ENCODE data around the gene TTLL5.
"Not testable (repeated sequence)": the region's sequence is repeated elsewhere in the genome, so short reads cannot be mapped to it uniquely, and the experiment has no call there.

The TTLL5 gene

DNA sequence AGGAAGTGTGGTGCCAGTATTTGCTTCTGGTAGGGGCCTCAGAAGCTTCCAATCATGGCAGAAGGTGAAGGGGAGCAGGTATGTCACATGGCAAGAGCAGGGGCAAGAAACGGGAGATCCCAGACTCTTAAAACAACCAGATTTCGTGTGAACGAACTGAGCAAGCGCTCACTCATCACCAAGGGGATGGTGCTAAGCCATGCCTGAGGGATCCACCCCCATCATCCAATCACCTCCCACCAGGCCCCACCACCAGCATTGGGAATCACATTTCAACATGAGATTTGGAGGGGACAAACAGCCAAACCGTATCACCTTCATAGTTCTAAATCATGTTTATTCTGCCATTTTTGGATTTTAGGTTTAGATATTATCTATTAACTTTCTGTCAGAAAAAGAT, 179.9 kb downstream of the TTLL5 start:
- no peaks in the 10 kb centered on the region for H3K27me3 ChIP-seq (ENCODE audit: control insufficient read depth, insufficient read depth, low read length)
- H3K27ac ChIP-seq (ENCODE audit: low read length): no peak overlapping the region
- H3K9ac ChIP-seq (ENCODE audit: low read length): no peak overlapping the region
- H3K4me1 ChIP-seq (ENCODE audit: control insufficient read depth, low read depth, low read length): peaks cover 16% of the 10 kb centered on the region
- H3K36me3 ChIP-seq (ENCODE audit: control insufficient read depth, low read depth, low read length): no peaks in the 10 kb centered on the region
- no peak overlapping the region for H3K4me3 ChIP-seq (ENCODE audit: low read length)
- no peaks in the 10 kb centered on the region for H3K9me3 ChIP-seq (ENCODE audit: control insufficient read depth, low read depth, low read length)

GRCh38 chr14:75842551-75842950, 181.5 kb downstream of the TTLL5 start:
- Histone ChIP-seq H3K9ac (ENCODE audit: low read length) (no peak overlapping the region), H3K27me3 (ENCODE audit: control insufficient read depth, insufficient read depth, low read length) (no peaks in the 10 kb centered on the region), H3K4me1 (ENCODE audit: control insufficient read depth, low read depth, low read length) (peaks cover 16% of the 10 kb centered on the region), H3K36me3 (ENCODE audit: control insufficient read depth, low read depth, low read length) (no peaks in the 10 kb centered on the region), H3K27ac (ENCODE audit: low read length) (no peak overlapping the region), H3K4me3 (ENCODE audit: low read length) (no peak overlapping the region), H3K9me3 (ENCODE audit: control insufficient read depth, low read depth, low read length) (no peaks in the 10 kb centered on the region)

DNA sequence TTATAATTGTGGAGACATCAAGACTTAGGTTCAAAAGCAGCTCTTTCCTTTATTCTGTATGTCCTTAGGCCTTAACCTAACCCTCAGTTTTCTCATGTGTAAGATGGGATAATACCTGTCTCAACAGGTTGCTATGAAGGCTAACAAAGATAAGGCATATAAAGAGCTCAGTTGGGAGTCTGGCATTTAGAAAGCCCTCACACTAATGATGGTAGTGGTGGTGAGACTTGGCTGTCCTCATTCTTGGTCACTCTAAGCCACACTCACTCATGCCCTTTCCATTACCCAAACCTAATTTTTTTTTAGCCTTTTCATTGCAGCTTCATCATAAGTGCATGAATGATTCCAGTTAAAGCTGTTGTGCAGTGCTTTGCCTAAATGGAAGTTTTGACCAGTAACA, 183.4 kb downstream of the TTLL5 start:
- H3K9me3 ChIP-seq (ENCODE audit: control insufficient read depth, low read depth, low read length): no peaks in the 10 kb centered on the region
- H3K9ac ChIP-seq (ENCODE audit: low read length): no peak overlapping the region
- H3K4me1 ChIP-seq (ENCODE audit: control insufficient read depth, low read depth, low read length): peaks cover 16% of the 10 kb centered on the region
- H3K27ac ChIP-seq (ENCODE audit: low read length): no peak overlapping the region
- H3K36me3 ChIP-seq (ENCODE audit: control insufficient read depth, low read depth, low read length): no peaks in the 10 kb centered on the region
- H3K4me3 ChIP-seq (ENCODE audit: low read length): no peak overlapping the region
- no peaks in the 10 kb centered on the region for H3K27me3 ChIP-seq (ENCODE audit: control insufficient read depth, insufficient read depth, low read length)

- Histone ChIP-seq H3K9ac (ENCODE audit: low read length) (no peak overlapping the region), H3K4me3 (ENCODE audit: low read length) (no peak overlapping the region), H3K4me1 (ENCODE audit: control insufficient read depth, low read depth, low read length) (peaks cover 16% of the 10 kb centered on the region), H3K27me3 (ENCODE audit: control insufficient read depth, insufficient read depth, low read length) (no peaks in the 10 kb centered on the region), H3K27ac (ENCODE audit: low read length) (no peak overlapping the region), H3K9me3 (ENCODE audit: control insufficient read depth, low read depth, low read length) (no peaks in the 10 kb centered on the region), H3K36me3 (ENCODE audit: control insufficient read depth, low read depth, low read length) (no peaks in the 10 kb centered on the region)
Observed at GRCh38 chr14:75845136-75845804, 184.2 kb downstream of the TTLL5 start.

- H3K9ac ChIP-seq (ENCODE audit: low read length); H3K36me3 ChIP-seq (ENCODE audit: control insufficient read depth, low read depth, low read length); H3K4me1 ChIP-seq (ENCODE audit: control insufficient read depth, low read depth, low read length); H3K9me3 ChIP-seq (ENCODE audit: control insufficient read depth, low read depth, low read length); H3K27ac ChIP-seq (ENCODE audit: low read length); H3K4me3 ChIP-seq (ENCODE audit: low read length); H3K27me3 ChIP-seq (ENCODE audit: control insufficient read depth, insufficient read depth, low read length): not testable (repeated sequence)
Observed at GRCh38 chr14:75846694-75847093, 185.6 kb downstream of the TTLL5 start.

DNA sequence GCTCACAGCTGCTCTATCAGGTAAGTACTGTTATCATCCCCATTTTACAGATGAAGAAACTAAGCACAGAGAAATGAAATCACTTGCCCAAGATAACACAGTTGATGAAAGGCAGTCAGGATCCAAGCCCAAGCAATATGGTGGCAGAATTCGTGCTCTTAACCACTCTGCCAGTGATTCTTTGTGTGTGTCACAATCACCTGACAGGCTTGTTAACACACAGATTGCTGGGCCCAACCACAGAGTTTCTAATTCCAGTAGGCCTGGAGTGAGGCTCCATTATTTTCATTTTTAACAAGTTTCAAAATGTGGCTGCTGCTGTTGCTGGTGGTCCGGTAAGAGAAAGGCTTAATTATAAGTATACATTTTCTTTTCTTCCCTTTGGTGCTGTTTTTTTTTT, 186.5 kb downstream of the TTLL5 start:
- H3K27me3 ChIP-seq (ENCODE audit: control insufficient read depth, insufficient read depth, low read length): no peaks in the 10 kb centered on the region
- H3K27ac ChIP-seq (ENCODE audit: low read length): no peak overlapping the region
- H3K9ac ChIP-seq (ENCODE audit: low read length): no peak overlapping the region
- H3K4me3 ChIP-seq (ENCODE audit: low read length): no peak overlapping the region
- H3K9me3 ChIP-seq (ENCODE audit: control insufficient read depth, low read depth, low read length): no peaks in the 10 kb centered on the region
- H3K4me1 ChIP-seq (ENCODE audit: control insufficient read depth, low read depth, low read length): peaks cover 8% of the 10 kb centered on the region
- no peaks in the 10 kb centered on the region for H3K36me3 ChIP-seq (ENCODE audit: control insufficient read depth, low read depth, low read length)

GRCh38 chr14:75848167-75848913, 187.3 kb downstream of the TTLL5 start:
- Histone ChIP-seq H3K4me1 (ENCODE audit: control insufficient read depth, low read depth, low read length) (peaks cover 8% of the 10 kb centered on the region), H3K36me3 (ENCODE audit: control insufficient read depth, low read depth, low read length) (no peaks in the 10 kb centered on the region), H3K27ac (ENCODE audit: low read length) (no peak overlapping the region), H3K27me3 (ENCODE audit: control insufficient read depth, insufficient read depth, low read length) (no peaks in the 10 kb centered on the region), H3K4me3 (ENCODE audit: low read length) (no peak overlapping the region), H3K9ac (ENCODE audit: low read length) (no peak overlapping the region), H3K9me3 (ENCODE audit: control insufficient read depth, low read depth, low read length) (no peaks in the 10 kb centered on the region)

- Histone ChIP-seq H3K4me1 (ENCODE audit: control insufficient read depth, low read depth, low read length) (peaks cover 6% of the 10 kb centered on the region), H3K36me3 (ENCODE audit: control insufficient read depth, low read depth, low read length) (no peaks in the 10 kb centered on the region), H3K27me3 (ENCODE audit: control insufficient read depth, insufficient read depth, low read length) (no peaks in the 10 kb centered on the region), H3K4me3 (ENCODE audit: low read length) (no peak overlapping the region), H3K9ac (ENCODE audit: low read length) (no peak overlapping the region), H3K9me3 (ENCODE audit: control insufficient read depth, low read depth, low read length) (no peaks in the 10 kb centered on the region), H3K27ac (ENCODE audit: low read length) (no peak overlapping the region)
Observed at GRCh38 chr14:75849300-75849895, 188.4 kb downstream of the TTLL5 start.

DNA sequence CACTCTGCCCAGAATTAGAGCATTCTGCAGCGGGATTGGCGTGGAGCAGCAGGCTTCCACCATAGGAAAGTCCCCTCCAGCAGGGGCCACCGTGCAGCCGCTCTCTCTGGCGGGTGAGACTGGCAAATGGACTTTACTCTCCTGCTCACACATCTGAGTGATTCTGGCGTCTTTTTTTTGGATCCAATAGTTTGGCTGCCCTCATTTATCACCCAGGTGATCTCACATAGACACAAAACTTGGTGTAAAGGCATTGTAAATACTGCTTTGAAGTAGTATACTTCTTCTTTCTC, 190.5 kb downstream of the TTLL5 start:
- no peak overlapping the region for H3K27ac ChIP-seq (ENCODE audit: low read length)
- peaks cover 9% of the 10 kb centered on the region for H3K4me1 ChIP-seq (ENCODE audit: control insufficient read depth, low read depth, low read length)
- H3K9me3 ChIP-seq (ENCODE audit: control insufficient read depth, low read depth, low read length): no peaks in the 10 kb centered on the region
- no peak overlapping the region for H3K9ac ChIP-seq (ENCODE audit: low read length)
- H3K36me3 ChIP-seq (ENCODE audit: control insufficient read depth, low read depth, low read length): peaks cover 4% of the 10 kb centered on the region
- H3K4me3 ChIP-seq (ENCODE audit: low read length): no peak overlapping the region
- H3K27me3 ChIP-seq (ENCODE audit: control insufficient read depth, insufficient read depth, low read length): no peaks in the 10 kb centered on the region

DNA sequence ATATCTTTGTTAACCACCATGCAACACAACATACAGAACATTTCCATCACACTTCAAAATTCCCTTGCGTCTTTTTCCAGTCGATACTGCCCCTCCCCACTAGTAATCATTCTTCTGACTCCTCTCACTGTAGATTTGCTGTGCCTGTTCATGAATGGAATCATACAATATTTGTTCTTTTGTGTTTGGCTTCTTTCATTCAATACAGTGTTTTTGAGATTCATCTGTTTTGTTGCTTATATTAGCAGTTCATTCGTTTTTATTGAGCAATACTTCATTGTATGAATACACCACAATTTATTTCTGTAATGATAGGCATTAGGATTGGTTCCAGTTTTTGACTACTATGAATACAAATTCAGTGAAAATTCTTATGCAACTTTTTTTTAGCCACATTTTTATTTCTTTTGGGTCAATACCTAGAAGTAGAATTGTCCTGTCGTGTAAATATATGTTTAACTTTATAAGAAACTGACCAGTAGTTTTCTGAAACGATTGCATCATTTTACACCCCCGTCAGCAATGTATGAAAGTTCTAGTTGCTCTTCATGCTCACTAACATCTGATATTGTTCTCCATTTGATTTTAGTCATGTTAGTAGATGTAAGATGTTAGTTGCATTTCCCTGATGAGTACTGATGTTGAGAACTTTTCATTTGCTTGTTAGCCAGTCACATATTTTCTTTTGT, 193.2 kb downstream of the TTLL5 start:
- peaks cover 6% of the 10 kb centered on the region for H3K27me3 ChIP-seq (ENCODE audit: control insufficient read depth, insufficient read depth, low read length)
- peaks cover 4% of the 10 kb centered on the region for H3K36me3 ChIP-seq (ENCODE audit: control insufficient read depth, low read depth, low read length)
- no peak overlapping the region for H3K9ac ChIP-seq (ENCODE audit: low read length)
- H3K9me3 ChIP-seq (ENCODE audit: control insufficient read depth, low read depth, low read length): no peaks in the 10 kb centered on the region
- peaks cover 9% of the 10 kb centered on the region for H3K4me1 ChIP-seq (ENCODE audit: control insufficient read depth, low read depth, low read length)
- no peak overlapping the region for H3K4me3 ChIP-seq (ENCODE audit: low read length)
- no peak overlapping the region for H3K27ac ChIP-seq (ENCODE audit: low read length)

DNA sequence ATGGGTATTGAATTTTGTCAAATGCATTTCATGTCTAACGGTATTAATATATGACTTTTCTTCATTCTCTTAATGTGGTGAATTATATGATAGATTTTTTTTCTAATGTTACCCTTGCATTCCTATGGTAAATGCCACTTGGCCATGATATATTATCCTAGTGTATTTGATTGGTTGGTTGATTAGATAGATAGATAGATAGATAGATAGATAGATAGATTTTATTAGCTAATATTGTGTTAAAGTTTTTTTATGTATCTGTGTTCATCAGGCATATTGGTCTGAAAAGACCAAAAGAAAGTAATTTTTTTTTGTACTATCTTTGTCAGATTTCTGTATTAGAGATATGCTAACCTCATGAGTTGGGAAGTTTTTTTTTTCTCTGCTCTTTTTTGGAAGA, 196.2 kb downstream of the TTLL5 start:
- no peak overlapping the region for H3K9ac ChIP-seq (ENCODE audit: low read length)
- peaks cover 33% of the 10 kb centered on the region for H3K27me3 ChIP-seq (ENCODE audit: control insufficient read depth, insufficient read depth, low read length)
- H3K4me3 ChIP-seq (ENCODE audit: low read length): no peak overlapping the region
- peaks cover 4% of the 10 kb centered on the region for H3K36me3 ChIP-seq (ENCODE audit: control insufficient read depth, low read depth, low read length)
- H3K9me3 ChIP-seq (ENCODE audit: control insufficient read depth, low read depth, low read length): no peaks in the 10 kb centered on the region
- H3K27ac ChIP-seq (ENCODE audit: low read length): no peak overlapping the region
- H3K4me1 ChIP-seq (ENCODE audit: control insufficient read depth, low read depth, low read length): peaks cover 25% of the 10 kb centered on the region

All from iPS-18a (cell line).